Right kidney (tissue), 1 donor: ENCODE results near the gene LCN1.
"Not testable (repeated sequence)": the region's sequence is repeated elsewhere in the genome, so short reads cannot be mapped to it uniquely, and the experiment has no call there.

ENCODE experiments used
- DNase-seq: peaks from one replicate; pipeline ENCODE4 v3.0.0-alpha.2; 2016

Gene LCN1

DNA sequence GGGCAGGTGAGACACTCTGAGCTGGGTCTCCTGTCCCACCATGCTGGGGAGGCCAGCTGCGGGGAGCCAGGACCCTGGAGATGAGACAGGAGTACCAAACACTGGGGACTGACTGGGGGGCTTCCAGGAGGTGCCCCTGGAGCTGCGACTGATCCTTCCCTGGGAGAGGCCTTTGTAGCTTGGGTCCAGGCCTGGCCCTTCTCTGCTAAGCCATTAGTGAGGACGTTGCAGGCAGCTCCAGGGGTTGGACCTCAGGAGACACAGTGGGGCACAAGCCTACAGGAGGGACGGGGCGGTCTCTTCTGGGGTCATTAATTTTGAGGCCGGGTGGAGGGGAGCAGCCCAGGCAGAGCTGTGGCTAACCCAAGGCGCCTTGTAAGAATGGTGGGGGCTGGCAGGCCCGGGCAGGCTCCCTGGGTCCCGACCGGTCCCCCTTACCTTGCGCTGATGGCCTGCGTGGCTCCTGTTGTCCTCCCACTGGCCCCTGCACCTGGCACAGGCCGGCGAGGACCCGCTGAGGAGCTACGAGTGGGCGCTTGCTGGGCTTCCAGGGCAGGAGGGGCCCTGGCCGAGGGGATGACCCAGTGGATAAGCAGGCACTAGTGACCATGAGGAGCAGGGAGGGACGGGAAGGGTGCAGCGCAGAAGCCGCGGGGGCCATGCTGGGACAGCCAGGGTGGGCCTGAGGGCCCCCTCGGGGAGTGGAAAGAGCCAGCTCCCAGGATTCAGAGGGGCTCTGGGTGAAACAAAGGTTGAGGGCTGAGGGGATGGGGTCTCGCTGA is 15.6 kb upstream of the LCN1 start:
- no peak for DNase-seq

GRCh38 chr9:135506327-135507103 is 14.7 kb upstream of the LCN1 start:
- DNase-seq = peak; percentile 25

DNA sequence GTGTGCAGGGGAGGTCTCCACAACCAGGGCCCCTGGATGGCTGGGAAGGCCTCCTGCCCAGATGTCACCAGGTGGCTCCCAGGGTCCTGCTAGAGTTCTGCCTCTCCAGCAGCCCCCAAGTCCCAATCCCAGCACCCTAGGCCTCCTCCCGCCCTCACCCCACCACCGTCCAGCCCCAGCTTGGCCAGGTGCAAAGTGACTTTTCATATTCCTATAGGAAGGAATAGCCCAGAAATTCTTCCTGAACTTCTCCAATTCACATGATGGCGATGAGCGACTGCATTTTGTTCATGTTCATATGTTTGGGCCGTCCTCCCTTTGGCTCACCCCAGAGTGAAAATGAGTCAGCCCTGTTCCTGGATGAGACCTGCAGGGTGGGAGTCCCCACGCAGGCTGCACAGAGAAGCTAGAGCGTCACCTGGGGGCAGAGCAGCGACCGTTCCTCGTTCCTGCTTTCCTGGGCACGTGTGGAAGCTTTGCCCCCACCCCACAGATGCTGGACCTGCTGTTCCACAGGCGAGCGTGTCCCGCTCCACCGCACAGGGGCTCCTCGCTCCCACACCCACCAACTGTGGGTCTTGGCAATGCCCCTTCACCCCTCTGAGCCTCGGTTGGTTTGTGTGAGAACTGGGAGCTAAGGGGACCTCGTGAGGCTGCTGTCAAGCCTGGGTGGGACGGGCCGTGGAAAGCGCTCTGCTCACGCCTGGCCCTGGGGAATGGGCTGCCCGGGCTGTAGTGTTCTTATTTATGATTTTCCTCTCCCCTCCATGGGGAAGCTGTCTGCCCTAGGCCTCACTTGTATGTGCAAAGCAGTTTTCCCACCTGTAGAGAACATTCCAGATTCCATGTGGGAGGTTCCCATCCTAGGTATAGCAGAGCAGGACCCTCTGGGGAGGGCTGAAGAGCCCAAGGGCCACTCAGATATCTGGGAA is 13.9 kb upstream of the LCN1 start:
- DNase-seq = no peak

DNA sequence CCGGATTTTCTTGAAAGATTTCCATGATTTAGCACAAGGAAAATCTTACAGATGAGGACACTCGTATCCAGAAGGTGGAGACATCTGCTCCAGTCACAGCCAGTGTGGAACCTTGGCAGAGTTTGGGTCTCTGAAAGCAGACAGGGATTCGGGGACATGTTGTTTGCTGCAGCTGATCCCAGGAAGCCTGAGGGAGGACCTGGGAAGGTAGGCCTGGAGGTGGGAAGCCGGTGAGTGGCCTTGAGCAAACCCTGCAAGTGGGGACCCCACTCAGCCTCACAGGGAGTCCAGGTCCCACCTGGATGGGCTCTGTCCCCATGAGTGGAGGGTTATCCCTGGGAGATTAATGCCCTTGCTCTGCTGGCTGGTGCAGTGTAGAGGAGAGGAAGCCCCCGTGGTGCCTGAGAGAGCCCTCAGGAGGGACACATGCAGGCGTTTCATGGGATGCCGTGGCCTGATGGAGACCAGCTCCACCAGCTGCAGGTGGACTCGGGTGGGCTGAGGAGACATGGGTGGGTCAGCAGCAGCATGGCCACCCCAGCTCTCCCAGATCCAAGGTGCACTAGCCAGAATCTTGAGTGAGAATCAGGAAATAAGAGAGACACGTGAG is 12.9 kb upstream of the LCN1 start:
- DNase-seq = no peak

DNA sequence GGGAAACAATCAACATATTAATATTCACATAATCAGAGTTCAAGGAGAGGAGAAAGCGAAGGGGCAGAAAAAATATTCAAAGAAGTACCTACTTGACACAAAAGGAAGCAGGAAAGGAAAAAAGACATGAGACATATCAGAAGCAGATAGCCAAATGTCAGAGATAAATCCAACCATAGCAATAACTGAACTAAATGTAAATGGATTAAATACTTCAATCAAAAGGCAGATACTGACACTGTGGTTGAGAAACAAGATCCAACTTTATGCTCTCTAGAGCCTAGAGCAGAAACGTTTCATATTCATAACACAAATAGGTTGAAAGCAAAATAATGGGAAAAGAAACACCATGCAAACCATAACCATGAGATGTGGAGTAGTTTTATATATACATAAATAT is 11.8 kb upstream of the LCN1 start:
- no peak for DNase-seq

- DNase-seq = no peak
These were observed 9.0 kb upstream of the LCN1 start for GRCh38 chr9:135512241-135512603.

DNA sequence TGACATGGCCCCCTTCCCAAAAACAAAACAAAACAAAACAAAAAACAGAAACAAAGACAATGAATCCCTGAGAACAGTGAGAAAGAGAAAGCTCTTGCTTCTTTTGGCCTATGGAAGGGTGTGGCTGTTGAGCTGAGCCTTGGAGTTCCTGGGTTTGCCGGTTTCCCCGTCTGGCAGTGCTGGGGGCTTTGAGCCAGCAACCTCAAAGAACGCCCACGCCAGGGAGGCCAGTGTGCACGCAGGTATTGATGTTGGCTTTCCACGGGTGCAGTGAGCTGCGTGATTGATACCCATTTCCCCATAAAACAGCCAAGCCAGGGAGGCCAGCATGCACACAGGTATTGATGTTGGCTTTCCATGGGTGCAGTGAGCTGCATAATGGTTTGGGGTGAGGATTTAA is 8.3 kb upstream of the LCN1 start:
- no peak for DNase-seq

DNA sequence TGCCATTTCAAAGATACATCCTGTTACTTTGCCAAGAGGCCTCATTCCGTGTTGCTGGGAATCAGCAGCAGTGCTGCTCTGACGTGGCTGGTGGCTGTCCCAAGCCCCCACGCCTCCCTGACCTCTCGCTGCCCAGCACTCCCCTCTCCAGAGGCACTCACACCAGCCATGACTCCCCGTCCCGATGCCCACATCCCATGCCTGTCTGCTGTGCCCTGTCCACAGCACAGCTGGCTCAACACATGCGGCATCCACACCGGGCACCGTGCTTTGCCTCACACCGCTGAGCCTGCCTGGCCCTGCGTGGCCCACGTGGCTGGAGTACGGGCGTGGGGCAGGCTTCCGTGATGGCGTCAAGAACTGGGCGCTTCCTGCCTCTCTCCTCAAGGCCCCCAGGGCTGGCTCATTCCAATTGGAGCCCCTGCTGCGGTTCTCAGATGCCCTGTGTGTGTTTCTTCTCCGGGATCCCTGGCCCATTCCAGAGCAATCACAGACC is 7.8 kb upstream of the LCN1 start:
- no peak for DNase-seq

DNA sequence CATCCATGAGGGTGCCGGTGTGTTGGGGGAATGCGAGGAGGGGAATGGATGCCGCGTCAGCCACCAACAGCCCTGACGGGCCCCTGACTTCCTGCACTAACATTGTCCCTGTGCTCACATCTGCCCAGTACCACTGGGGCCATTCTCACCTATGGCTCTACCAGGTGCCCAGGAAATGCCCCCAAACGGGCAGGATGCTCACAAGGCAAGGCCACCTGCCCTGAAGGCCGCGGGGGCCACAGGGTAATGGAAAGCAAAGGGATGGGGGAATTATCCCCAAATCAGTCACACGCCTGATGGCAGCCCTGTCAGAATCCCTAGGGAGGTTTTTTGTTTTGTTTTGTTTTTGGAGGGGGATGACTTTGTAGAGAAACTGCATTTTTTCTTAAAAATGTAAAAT is 7.3 kb upstream of the LCN1 start:
- DNase-seq = not testable (repeated sequence)

DNA sequence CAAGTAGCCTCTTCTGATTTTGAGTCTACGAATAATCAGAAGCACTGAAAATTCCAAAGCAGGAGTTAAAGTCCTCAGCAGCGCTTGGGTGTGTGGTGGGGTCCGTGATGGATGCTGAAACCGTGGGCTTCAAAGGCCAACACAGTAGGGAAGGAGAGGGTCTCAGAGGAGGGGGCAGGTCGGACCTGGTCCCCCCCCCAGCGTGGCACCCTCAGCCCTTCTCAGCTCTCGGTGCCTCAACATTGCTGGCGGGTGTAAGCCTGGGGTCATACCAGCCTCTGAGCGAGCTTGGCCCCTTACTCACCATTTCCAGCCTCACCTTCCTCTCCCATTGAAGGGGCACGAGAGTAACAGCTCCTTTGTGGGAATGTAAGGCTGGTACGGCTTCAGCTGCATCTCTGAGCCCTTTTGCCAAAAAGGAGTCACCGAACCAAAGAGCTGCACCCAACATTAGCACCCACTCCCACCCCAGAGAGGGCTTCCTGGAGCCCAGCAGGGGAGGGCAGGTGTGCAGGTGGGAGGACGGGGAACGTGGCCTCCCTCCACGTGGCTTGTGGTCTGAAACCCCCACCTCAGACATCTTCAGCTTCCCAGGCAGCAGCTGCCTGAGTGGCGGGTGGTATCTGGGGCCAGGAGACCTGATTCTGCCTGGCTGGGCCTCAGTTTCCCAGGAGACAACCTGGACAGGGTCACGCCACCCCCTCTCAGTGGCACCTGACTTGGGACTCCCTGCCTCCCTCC is 6.7 kb upstream of the LCN1 start:
- no peak for DNase-seq

DNA sequence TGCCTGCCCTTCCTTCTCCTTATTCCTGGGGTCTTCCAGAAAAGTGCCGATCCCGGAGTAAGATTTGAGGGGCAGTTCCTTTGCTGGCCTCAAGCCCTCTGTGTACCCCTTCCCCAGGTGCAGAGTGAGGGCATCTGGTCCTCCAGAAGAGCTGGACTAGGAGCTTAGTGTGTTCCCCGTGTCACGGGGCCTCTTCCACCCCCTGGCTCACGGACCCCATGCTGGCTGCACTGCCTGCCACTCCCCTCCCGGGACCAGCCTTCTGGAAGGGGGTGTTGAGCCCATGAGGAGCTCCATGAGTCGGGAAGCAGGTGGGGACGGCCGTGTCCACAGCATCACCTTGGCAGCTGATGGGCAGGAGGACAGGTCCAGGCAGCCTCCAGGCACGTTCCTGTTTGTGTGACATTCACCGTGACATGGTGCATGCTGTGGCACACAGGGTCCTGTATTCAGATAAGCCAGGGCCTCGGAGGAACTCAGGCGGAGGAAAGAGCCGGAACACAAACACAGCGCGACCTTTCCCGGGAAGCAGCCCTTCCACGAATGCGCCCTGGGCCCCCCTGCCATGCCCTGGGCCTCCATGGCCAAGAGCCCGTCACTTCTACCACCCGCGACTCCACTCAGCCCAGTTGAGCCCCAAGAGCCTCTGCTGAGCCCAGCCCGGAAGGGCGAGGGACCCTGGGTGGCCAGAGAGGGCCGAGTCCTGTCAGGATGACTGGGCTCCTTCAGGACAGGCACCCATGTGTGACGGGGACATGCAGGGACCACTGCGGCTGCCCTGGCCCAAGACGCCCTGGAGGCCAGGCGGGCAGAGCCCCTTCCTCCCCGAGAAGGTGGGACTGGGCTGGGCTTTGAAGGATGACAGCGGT is 5.9 kb upstream of the LCN1 start:
- no peak for DNase-seq

DNA sequence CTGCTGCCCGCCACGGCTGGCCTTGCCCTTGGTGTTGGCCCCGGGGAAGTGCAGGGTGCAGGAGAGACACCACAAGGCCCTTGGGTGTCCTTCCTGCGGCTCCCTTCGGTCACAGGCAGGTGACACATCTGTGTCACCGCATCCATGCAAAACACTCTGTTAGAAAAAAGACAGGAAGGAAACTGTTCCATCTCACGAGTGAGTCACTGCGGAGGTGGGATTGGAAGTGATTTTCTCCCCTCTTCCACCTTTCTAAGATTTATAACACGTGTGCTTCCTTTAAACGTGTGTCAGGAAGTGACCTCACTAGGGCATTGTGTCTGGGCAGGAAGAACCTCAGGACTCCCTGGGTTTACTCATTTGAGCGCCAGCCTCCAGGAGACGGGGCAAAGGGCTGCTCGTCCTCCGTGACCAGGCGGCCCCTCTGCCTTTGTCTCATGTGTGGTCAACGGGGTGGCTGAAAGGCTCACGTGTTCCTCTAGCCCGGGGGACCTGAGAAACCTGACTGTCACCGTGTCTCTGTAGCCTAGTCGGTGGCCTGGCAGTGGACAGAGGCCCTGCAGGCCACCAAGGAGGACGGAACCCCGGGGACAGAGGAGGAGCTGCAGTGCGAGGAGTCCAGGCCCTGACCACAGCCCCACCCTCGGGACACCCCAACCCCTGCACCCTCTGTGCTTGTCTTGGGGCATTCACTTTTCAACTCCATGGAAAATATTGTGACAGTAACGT is 4.9 kb upstream of the LCN1 start:
- no peak for DNase-seq

GRCh38 chr9:135517407-135517822 is 3.8 kb upstream of the LCN1 start:
- DNase-seq = no peak

GRCh38 chr9:135519179-135519971 is 1.9 kb upstream of the LCN1 start:
- DNase-seq = no peak

DNA sequence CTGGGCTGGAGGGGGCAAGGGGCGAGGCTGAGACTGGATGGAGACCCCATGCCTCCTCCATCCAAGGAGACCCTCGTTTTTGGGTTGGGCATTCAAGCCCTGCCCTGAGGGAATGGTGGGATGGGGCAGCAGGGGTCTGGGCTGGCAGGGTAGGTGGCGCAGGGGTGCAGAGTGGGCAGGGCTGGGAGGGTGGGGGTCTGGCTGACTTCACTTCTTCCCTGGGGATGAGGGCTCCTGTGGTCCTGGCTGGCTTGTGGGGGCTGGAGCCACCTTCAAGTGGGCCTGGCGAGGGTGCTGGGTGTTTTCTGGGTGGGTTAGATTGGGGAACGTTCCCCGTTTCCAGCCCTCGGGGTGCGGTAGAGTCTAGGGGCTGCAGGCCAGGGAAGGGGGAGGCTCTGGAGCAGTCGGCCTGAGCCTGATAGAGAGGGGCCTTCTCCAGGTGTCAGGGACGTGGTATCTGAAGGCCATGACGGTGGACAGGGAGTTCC is 412 bp downstream of the LCN1 start:
- no peak for DNase-seq

GRCh38 chr9:135522137-135522877 is 1.1 kb downstream of the LCN1 start:
- DNase-seq = no peak

DNA sequence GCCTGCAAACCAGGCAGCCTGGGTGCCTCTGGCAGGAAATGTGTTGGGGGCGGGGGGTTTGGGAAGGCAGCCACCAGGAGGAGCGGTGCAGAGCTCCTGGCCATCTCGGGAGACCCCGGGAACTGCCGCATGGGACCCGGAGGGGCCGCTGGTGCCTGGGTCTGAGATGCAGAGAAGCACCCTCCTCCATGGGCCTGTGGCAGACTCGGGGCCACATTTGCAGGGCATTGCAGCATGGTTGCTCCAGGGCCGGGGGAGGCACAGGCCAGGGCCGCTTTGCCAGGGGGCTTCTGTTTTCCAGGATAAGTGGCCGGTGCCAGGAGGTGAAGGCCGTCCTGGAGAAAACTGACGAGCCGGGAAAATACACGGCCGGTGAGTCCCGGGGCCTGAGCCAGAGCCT is 1.7 kb downstream of the LCN1 start:
- DNase-seq = no peak
